Measurements from ENCODE around the gene C20orf202.
"Not testable (repeated sequence)": the region's sequence is repeated elsewhere in the genome, so short reads cannot be mapped to it uniquely, and the experiment has no call there.

C20orf202 gene

GRCh38 chr20:1209447-1210387 is 6.5 kb downstream of the C20orf202 start:
- Mint-ChIP-seq H3K9me3 (no peaks in the 10 kb centered on the region), H3K36me3 (ENCODE audit: low read depth) (no peaks in the 10 kb centered on the region), H3K27ac (no peak overlapping the region), H3K4me3 (no peak overlapping the region), H3K27me3 (ENCODE audit: low read depth) (peaks cover 34% of the 10 kb centered on the region), H3K4me1 (ENCODE audit: low read depth) (peaks cover 6% of the 10 kb centered on the region)

GRCh38 chr20:1210501-1210900 is 7.2 kb downstream of the C20orf202 start:
- no peaks in the 10 kb centered on the region for H3K9me3 Mint-ChIP-seq
- peaks cover 14% of the 10 kb centered on the region for H3K4me1 Mint-ChIP-seq (ENCODE audit: low read depth)
- H3K27me3 Mint-ChIP-seq (ENCODE audit: low read depth) = peaks cover 34% of the 10 kb centered on the region
- no peak overlapping the region for H3K4me3 Mint-ChIP-seq
- H3K27ac Mint-ChIP-seq = no peak overlapping the region
- H3K36me3 Mint-ChIP-seq (ENCODE audit: low read depth) = no peaks in the 10 kb centered on the region

- H3K27ac Mint-ChIP-seq = no peak overlapping the region
- H3K9me3 Mint-ChIP-seq = no peaks in the 10 kb centered on the region
- H3K4me3 Mint-ChIP-seq = no peak overlapping the region
- H3K27me3 Mint-ChIP-seq (ENCODE audit: low read depth) = peaks cover 34% of the 10 kb centered on the region
- no peaks in the 10 kb centered on the region for H3K36me3 Mint-ChIP-seq (ENCODE audit: low read depth)
- peaks cover 22% of the 10 kb centered on the region for H3K4me1 Mint-ChIP-seq (ENCODE audit: low read depth)
Measured at GRCh38 chr20:1212023-1212422, 8.8 kb downstream of the C20orf202 start.

GRCh38 chr20:1212607-1213396 is 9.5 kb downstream of the C20orf202 start:
- no peak overlapping the region for H3K27ac Mint-ChIP-seq
- H3K4me3 Mint-ChIP-seq = no peak overlapping the region

GRCh38 chr20:1214838-1215261 is 11.6 kb downstream of the C20orf202 start:
- Mint-ChIP-seq H3K4me1 (ENCODE audit: low read depth) (peaks cover 22% of the 10 kb centered on the region), H3K36me3 (ENCODE audit: low read depth) (no peaks in the 10 kb centered on the region), H3K27ac (no peak overlapping the region), H3K9me3 (no peaks in the 10 kb centered on the region), H3K4me3 (no peak overlapping the region), H3K27me3 (ENCODE audit: low read depth) (peaks cover 39% of the 10 kb centered on the region)

More at GRCh38 chr20:1212607-1213396, 9.5 kb downstream of the C20orf202 start:
- peaks cover 22% of the 10 kb centered on the region for H3K4me1 Mint-ChIP-seq (ENCODE audit: low read depth)
- no peaks in the 10 kb centered on the region for H3K36me3 Mint-ChIP-seq (ENCODE audit: low read depth)
- H3K9me3 Mint-ChIP-seq = no peaks in the 10 kb centered on the region
- peaks cover 35% of the 10 kb centered on the region for H3K27me3 Mint-ChIP-seq (ENCODE audit: low read depth)

GRCh38 chr20:1215386-1216170 is 12.3 kb downstream of the C20orf202 start:
- no peaks in the 10 kb centered on the region for H3K9me3 Mint-ChIP-seq
- peak overlapping the region; percentile 85 for H3K27ac Mint-ChIP-seq
- H3K4me1 Mint-ChIP-seq (ENCODE audit: low read depth) = peaks cover 22% of the 10 kb centered on the region
- peaks cover 42% of the 10 kb centered on the region for H3K27me3 Mint-ChIP-seq (ENCODE audit: low read depth)
- peak overlapping the region; percentile 55 for H3K4me3 Mint-ChIP-seq
- no peaks in the 10 kb centered on the region for H3K36me3 Mint-ChIP-seq (ENCODE audit: low read depth)

GRCh38 chr20:1216527-1217427 is 13.5 kb downstream of the C20orf202 start:
- not testable (repeated sequence) for H3K27ac Mint-ChIP-seq; H3K4me3 Mint-ChIP-seq; H3K36me3 Mint-ChIP-seq (ENCODE audit: low read depth); H3K9me3 Mint-ChIP-seq
- H3K4me1 Mint-ChIP-seq (ENCODE audit: low read depth) = peaks cover 22% of the 10 kb centered on the region
- peaks cover 48% of the 10 kb centered on the region for H3K27me3 Mint-ChIP-seq (ENCODE audit: low read depth)

GRCh38 chr20:1222750-1223149 is 19.5 kb downstream of the C20orf202 start:
- H3K27ac Mint-ChIP-seq; H3K9me3 Mint-ChIP-seq; H3K4me3 Mint-ChIP-seq; H3K36me3 Mint-ChIP-seq (ENCODE audit: low read depth): not testable (repeated sequence)
- Mint-ChIP-seq H3K4me1 (ENCODE audit: low read depth) (peaks cover 13% of the 10 kb centered on the region), H3K27me3 (ENCODE audit: low read depth) (peaks cover 64% of the 10 kb centered on the region)

- Mint-ChIP-seq H3K9me3 (no peaks in the 10 kb centered on the region), H3K4me3 (peak overlapping the region; percentile 43), H3K4me1 (ENCODE audit: low read depth) (peaks cover 13% of the 10 kb centered on the region), H3K27ac (no peak overlapping the region), H3K36me3 (ENCODE audit: low read depth) (no peaks in the 10 kb centered on the region), H3K27me3 (ENCODE audit: low read depth) (peaks cover 60% of the 10 kb centered on the region)
Measured at GRCh38 chr20:1224205-1224890, 21.1 kb downstream of the C20orf202 start.

- Mint-ChIP-seq H3K27ac (no peak overlapping the region), H3K4me3 (peak overlapping the region; percentile 76), H3K36me3 (ENCODE audit: low read depth) (no peaks in the 10 kb centered on the region), H3K9me3 (no peaks in the 10 kb centered on the region), H3K4me1 (ENCODE audit: low read depth) (peaks cover 13% of the 10 kb centered on the region), H3K27me3 (ENCODE audit: low read depth) (peaks cover 58% of the 10 kb centered on the region)
Measured at GRCh38 chr20:1225263-1225782, 22.1 kb downstream of the C20orf202 start.

GRCh38 chr20:1225783-1226654 is 22.8 kb downstream of the C20orf202 start, which contains the start of gene RAD21L1:
Gene RAD21L1, plus strand, starts transcription at chr20:1226044. Its CDS starts 2,410 bp downstream, at chr20:1228454.
- peak within 1 kb of the TSS; percentile 57 for H3K27ac Mint-ChIP-seq
- H3K27me3 Mint-ChIP-seq (ENCODE audit: low read depth) = peaks cover 57% of the 10 kb centered on the region
- no peaks in the 10 kb centered on the region for H3K9me3 Mint-ChIP-seq
- peak within 1 kb of the TSS; percentile 85 for H3K4me3 Mint-ChIP-seq
- H3K36me3 Mint-ChIP-seq (ENCODE audit: low read depth) = no peaks in the 10 kb centered on the region
- peaks cover 13% of the 10 kb centered on the region for H3K4me1 Mint-ChIP-seq (ENCODE audit: low read depth)

GRCh38 chr20:1229541-1229940 is 26.3 kb downstream of the C20orf202 start:
- Mint-ChIP-seq H3K4me3 (no peak overlapping the region), H3K27ac (no peak overlapping the region), H3K4me1 (ENCODE audit: low read depth) (peaks cover 14% of the 10 kb centered on the region), H3K36me3 (ENCODE audit: low read depth) (no peaks in the 10 kb centered on the region), H3K27me3 (ENCODE audit: low read depth) (peaks cover 39% of the 10 kb centered on the region), H3K9me3 (no peaks in the 10 kb centered on the region)
